ENCODE results near the gene STX17. TPM values are rescaled to one million over a fixed set of nuclear protein-coding genes. Genes with fewer than 3 reads are reported as not detected.

The STX17 gene
- total and polyA plus RNA-seq, 5 experiments from 2014 or later: 28.4 to 50.3 (median 33.9) TPM

GRCh38 chr9:99954819-99955218 is 48.4 kb downstream of the STX17 start:
- no peak overlapping the region for H3K4me3 Mint-ChIP-seq
- H3K9me3 Mint-ChIP-seq: no peaks in the 10 kb centered on the region
- H3K27ac Mint-ChIP-seq: peak overlapping the region in 3 of 10 donors; percentile 21 to 62 (median 50)
- POLR2A ChIA-PET: no interaction called here
- no peak for ATAC-seq
- peaks cover 6 to 14% (median 10%) of the 10 kb centered on the region in 4 donors for H3K4me1 Mint-ChIP-seq
- DNase-seq: no peak
- peaks cover 5 to 68% (median 20%) of the 10 kb centered on the region in 3 donors for H3K36me3 Mint-ChIP-seq
- no peaks in the 10 kb centered on the region for H3K27me3 Mint-ChIP-seq

DNA sequence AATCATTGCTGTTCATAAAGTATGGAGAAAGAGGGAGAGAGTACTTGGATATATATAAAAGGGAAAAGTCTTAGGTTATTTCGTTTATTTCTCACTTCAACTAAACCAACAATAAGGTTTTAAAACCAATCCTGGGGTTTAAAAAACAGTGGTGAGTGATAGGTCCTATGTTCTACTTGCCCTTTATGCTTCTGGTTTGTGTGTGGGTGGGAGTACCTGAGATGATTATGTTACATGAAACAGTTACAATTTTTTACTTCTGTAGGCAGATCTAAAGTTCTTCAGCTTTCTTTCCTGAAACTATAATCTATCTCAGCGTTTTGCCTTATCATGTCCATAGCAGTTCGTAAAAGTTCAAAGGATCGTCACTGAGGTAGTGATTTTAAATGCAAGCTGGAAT is 49.2 kb downstream of the STX17 start:
- DNase-seq (no peak), ATAC-seq (no peak)
- no peaks in the 10 kb centered on the region for H3K27me3 Mint-ChIP-seq
- POLR2A ChIA-PET: no interaction called here
- peaks cover 6 to 14% (median 10%) of the 10 kb centered on the region in 4 donors for H3K4me1 Mint-ChIP-seq
- H3K9me3 Mint-ChIP-seq: no peaks in the 10 kb centered on the region
- H3K4me3 Mint-ChIP-seq: no peak overlapping the region
- peaks cover 5 to 72% (median 19%) of the 10 kb centered on the region in 3 donors for H3K36me3 Mint-ChIP-seq
- peak overlapping the region in 2 of 10 donors; percentile 31 to 62 for H3K27ac Mint-ChIP-seq

DNA sequence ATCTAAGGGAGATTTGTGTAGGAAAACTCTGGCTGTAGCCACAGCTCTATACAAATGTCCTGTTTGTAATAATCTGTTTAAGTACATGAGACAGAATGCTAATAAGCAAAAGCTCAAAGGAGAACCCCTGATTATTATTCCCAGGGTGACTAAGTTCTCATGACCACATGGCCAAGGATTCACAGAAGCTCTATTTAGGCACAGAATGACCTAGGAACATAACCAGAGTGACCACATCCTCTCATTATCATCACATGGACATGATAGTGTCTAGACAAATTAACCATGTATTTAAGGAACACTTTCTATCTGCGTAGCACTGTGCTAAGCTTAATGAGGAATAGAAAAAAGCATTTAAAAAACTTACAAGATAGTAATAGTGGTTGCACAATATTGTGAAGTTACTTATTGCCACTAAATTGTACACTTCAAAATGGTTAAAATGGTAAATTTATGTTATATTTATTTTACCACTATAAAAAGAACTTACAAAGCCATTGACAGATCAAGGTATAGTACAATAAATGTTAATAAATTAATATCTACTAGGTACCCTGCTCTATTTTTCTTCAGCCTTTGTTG is 56.3 kb downstream of the STX17 start:
- Mint-ChIP-seq H3K36me3 (peaks cover 5 to 88% (median 17%) of the 10 kb centered on the region in 3 donors), H3K4me1 (peaks cover 0 to 9% (median 0%) of the 10 kb centered on the region in 4 donors), H3K4me3 (no peak overlapping the region), H3K9me3 (no peaks in the 10 kb centered on the region), H3K27me3 (no peaks in the 10 kb centered on the region), H3K27ac (no peak overlapping the region)
- POLR2A ChIA-PET: no interaction called here
- ATAC-seq (no peak), DNase-seq (no peak)

- H3K9me3 Mint-ChIP-seq: no peaks in the 10 kb centered on the region
- H3K27ac Mint-ChIP-seq: peak overlapping the region in 1 of 10 donors; percentile 20
- peaks cover 0 to 2% (median 0%) of the 10 kb centered on the region in 4 donors for H3K4me1 Mint-ChIP-seq
- no peak overlapping the region for H3K4me3 Mint-ChIP-seq
- POLR2A ChIA-PET: no interaction called here
- no peak for DNase-seq
- no peaks in the 10 kb centered on the region for H3K27me3 Mint-ChIP-seq
- no peak for ATAC-seq
- peaks cover 6 to 90% (median 23%) of the 10 kb centered on the region in 3 donors for H3K36me3 Mint-ChIP-seq
Observed at GRCh38 chr9:99964336-99964735, 57.9 kb downstream of the STX17 start.

GRCh38 chr9:99966001-99966400 is 59.5 kb downstream of the STX17 start:
- no peak for DNase-seq

DNA sequence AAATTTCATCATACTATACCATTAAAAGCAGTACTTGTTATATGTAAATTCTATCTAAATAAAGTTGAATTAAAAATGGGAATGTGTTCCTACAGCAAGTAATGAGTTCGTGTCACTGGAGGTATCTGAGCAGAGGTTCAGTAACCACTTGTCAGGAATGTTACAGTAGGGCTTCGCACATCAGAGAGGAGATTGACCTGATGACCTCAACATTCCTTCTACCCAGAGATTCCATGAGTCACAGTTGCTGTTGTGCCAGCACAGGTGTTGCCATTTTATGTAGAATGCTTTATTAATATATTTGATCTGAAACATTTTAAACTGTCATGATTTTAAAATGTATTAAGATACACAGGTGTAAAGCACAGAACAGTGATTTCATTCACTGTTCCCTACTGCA is 60.3 kb downstream of the STX17 start:
- POLR2A ChIA-PET: no interaction called here
- DNase-seq (no peak), ATAC-seq (no peak)
- Mint-ChIP-seq H3K27me3 (no peaks in the 10 kb centered on the region), H3K27ac (no peak overlapping the region), H3K4me3 (no peak overlapping the region), H3K9me3 (no peaks in the 10 kb centered on the region), H3K36me3 (peaks cover 6 to 80% (median 19%) of the 10 kb centered on the region in 3 donors), H3K4me1 (peaks cover 0 to 2% (median 0%) of the 10 kb centered on the region in 4 donors)

More at GRCh38 chr9:99966001-99966400, 59.5 kb downstream of the STX17 start:
- H3K36me3 Mint-ChIP-seq: peaks cover 6 to 87% (median 22%) of the 10 kb centered on the region in 3 donors
- no peaks in the 10 kb centered on the region for H3K27me3 Mint-ChIP-seq
- no peaks in the 10 kb centered on the region for H3K9me3 Mint-ChIP-seq
- peaks cover 0 to 2% (median 0%) of the 10 kb centered on the region in 4 donors for H3K4me1 Mint-ChIP-seq
- POLR2A ChIA-PET: no interaction called here
- ATAC-seq: no peak
- peak overlapping the region in 3 of 10 donors; percentile 1 to 61 (median 19) for H3K27ac Mint-ChIP-seq
- H3K4me3 Mint-ChIP-seq: no peak overlapping the region

DNA sequence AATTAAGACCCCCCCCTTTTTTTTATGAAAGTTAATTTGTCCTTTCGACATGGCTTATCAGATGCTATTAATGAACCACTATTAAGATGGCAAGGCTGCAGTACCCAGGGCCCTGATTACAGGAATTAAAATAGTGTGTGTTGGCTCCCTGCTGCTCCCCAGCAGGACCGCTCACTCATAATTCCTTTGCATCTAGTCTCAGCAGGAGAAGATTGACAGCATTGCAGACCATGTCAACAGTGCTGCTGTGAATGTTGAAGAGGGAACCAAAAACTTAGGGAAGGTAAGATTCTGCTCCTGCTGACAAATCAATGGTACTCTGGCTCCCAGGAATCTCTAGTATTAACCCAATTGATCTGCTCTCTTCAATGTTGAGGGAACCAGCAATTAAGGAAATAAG is 61.0 kb downstream of the STX17 start:
- no peak overlapping the region for H3K4me3 Mint-ChIP-seq
- no peak for DNase-seq
- H3K36me3 Mint-ChIP-seq: peaks cover 6 to 75% (median 15%) of the 10 kb centered on the region in 3 donors
- no peak for ATAC-seq
- no peaks in the 10 kb centered on the region for H3K9me3 Mint-ChIP-seq
- POLR2A ChIA-PET: no interaction called here
- H3K4me1 Mint-ChIP-seq: no peaks in the 10 kb centered on the region
- peak overlapping the region in 3 of 10 donors; percentile 5 to 69 (median 61) for H3K27ac Mint-ChIP-seq
- H3K27me3 Mint-ChIP-seq: no peaks in the 10 kb centered on the region

DNA sequence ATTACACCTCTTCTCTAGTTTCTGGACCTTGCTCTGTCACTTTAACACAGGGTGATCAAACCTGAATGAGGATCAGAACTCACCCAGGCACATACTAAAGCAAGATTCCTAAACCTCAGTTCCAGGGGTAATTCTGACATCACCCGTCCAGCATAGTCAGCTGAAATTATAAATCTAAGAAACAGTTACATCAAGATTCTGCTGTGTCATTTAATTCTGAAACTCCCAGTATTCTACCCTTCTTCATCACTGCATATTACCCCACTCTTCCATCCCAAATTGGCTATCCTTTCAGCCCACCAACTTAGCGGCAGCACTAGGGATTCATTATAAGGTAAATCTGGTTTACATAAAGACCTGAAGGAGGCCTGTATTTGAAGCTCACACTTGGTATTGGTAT is 64.0 kb downstream of the STX17 start:
- peak overlapping the region in 3 of 10 donors; percentile 24 to 54 (median 54) for H3K27ac Mint-ChIP-seq

DNA sequence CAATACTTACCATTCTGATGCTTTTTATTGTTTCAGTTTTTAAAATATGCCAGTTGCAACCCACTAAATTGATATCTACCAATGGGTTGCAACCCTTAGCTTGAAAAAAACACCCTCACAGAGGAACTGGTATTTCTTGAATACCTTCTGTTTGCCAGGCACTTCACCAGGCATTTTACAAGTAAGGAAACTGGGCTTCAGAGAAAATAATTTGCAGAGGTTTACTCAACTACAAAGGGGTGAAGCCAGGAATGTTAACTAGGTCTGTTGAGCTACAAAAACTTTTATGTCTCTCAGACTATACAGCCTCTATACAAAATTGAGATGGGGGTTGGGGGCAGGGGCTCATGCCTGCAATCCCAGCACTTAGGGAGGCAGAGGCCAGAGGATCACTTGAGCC is 65.0 kb downstream of the STX17 start:
- no peak for DNase-seq
- H3K4me1 Mint-ChIP-seq: peaks cover 0 to 2% (median 0%) of the 10 kb centered on the region in 4 donors
- no peaks in the 10 kb centered on the region for H3K27me3 Mint-ChIP-seq
- no peaks in the 10 kb centered on the region for H3K9me3 Mint-ChIP-seq
- ATAC-seq: no peak
- H3K4me3 Mint-ChIP-seq: no peak overlapping the region
- POLR2A ChIA-PET: no interaction called here
- no peak overlapping the region for H3K27ac Mint-ChIP-seq
- peaks cover 6 to 56% (median 12%) of the 10 kb centered on the region in 3 donors for H3K36me3 Mint-ChIP-seq

More for the DNA sequence above, 64.0 kb downstream of the STX17 start:
- ATAC-seq (no peak), DNase-seq (no peak)
- POLR2A ChIA-PET: no interaction called here
- H3K36me3 Mint-ChIP-seq: peaks cover 6 to 62% (median 12%) of the 10 kb centered on the region in 3 donors
- H3K27me3 Mint-ChIP-seq: no peaks in the 10 kb centered on the region
- H3K9me3 Mint-ChIP-seq: no peaks in the 10 kb centered on the region
- H3K4me1 Mint-ChIP-seq: no peaks in the 10 kb centered on the region
- no peak overlapping the region for H3K4me3 Mint-ChIP-seq

- H3K9me3 Mint-ChIP-seq: no peaks in the 10 kb centered on the region
- ATAC-seq: no peak
- peak overlapping the region in 1 of 10 donors; percentile 33 for H3K27ac Mint-ChIP-seq
- H3K4me3 Mint-ChIP-seq: no peak overlapping the region
- DNase-seq: no peak
- no peaks in the 10 kb centered on the region for H3K27me3 Mint-ChIP-seq
- H3K36me3 Mint-ChIP-seq: peaks cover 4 to 47% (median 6%) of the 10 kb centered on the region in 3 donors
- POLR2A ChIA-PET: no interaction called here
- peaks cover 0 to 2% (median 0%) of the 10 kb centered on the region in 4 donors for H3K4me1 Mint-ChIP-seq
Observed at GRCh38 chr9:99973455-99973854, 67.0 kb downstream of the STX17 start.

GRCh38 chr9:99977033-99977792 is 70.8 kb downstream of the STX17 start:
- no peaks in the 10 kb centered on the region for H3K9me3 Mint-ChIP-seq
- peak overlapping the region in 3 of 10 donors; percentile 11 to 66 (median 12) for H3K27ac Mint-ChIP-seq
- H3K27me3 Mint-ChIP-seq: no peaks in the 10 kb centered on the region
- DNase-seq (no peak), ATAC-seq (no peak)
- H3K4me3 Mint-ChIP-seq: no peak overlapping the region
- POLR2A ChIA-PET: no interaction called here
- H3K36me3 Mint-ChIP-seq: peaks cover 0 to 40% (median 0%) of the 10 kb centered on the region in 3 donors
- peaks cover 0 to 2% (median 0%) of the 10 kb centered on the region in 4 donors for H3K4me1 Mint-ChIP-seq

- DNase-seq: no peak
- POLR2A ChIA-PET: no interaction called here
- peaks cover 0 to 2% (median 0%) of the 10 kb centered on the region in 4 donors for H3K4me1 Mint-ChIP-seq
- no peaks in the 10 kb centered on the region for H3K9me3 Mint-ChIP-seq
- ATAC-seq: no peak
- peak overlapping the region in 6 of 10 donors; percentile 4 to 58 (median 40) for H3K27ac Mint-ChIP-seq
- peaks cover 0 to 42% (median 0%) of the 10 kb centered on the region in 3 donors for H3K36me3 Mint-ChIP-seq
- no peak overlapping the region for H3K4me3 Mint-ChIP-seq
- H3K27me3 Mint-ChIP-seq: no peaks in the 10 kb centered on the region
Observed at GRCh38 chr9:99978221-99978620, 71.8 kb downstream of the STX17 start.

DNA sequence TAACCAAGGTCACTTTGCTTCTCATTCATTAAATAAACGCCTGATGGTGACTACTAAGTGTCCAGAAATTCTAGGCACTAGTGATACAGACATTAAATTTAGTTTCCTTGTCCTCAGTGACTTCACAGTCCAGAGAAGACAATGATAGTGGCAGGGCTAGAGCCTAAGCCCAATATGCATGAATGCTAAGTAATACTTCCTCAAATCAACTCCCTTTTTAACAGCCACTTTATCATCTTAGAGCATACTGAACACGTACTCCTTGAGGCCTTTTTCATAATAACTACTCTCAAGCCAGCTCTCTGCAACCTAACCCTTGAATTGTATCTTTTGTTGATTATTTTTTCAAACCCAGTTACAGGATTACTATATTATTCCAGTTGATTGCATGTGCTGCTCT is 74.1 kb downstream of the STX17 start:
- H3K4me3 Mint-ChIP-seq: no peak overlapping the region
- DNase-seq (no peak), ATAC-seq (no peak)
- no peaks in the 10 kb centered on the region for H3K9me3 Mint-ChIP-seq
- peaks cover 0 to 38% (median 0%) of the 10 kb centered on the region in 3 donors for H3K36me3 Mint-ChIP-seq
- H3K27ac Mint-ChIP-seq: peak overlapping the region in 6 of 10 donors; percentile 6 to 70 (median 31)
- POLR2A ChIA-PET: no interaction called here
- peaks cover 0 to 2% (median 0%) of the 10 kb centered on the region in 4 donors for H3K4me1 Mint-ChIP-seq
- no peaks in the 10 kb centered on the region for H3K27me3 Mint-ChIP-seq
